Tibial nerve (tissue), 3 donors: Measurements from ENCODE around the gene TMC2.

ENCODE experiments used
- CTCF ChIP-seq, 5 experiments: fragments of 200-600 bp in 3 of 5; fragments of 450-650 bp in 2 of 5; sonication (generic) in 3 of 5; IDR thresholded peaks; one replicate each; pipeline ENCODE4 v1.5.1; 2016 to 2019; ENCODE audit warnings: antibody characterized with exemption in 5 of 5, mild to moderate bottlenecking in 3 of 5, moderate library complexity in 2 of 5
- POLR2A ChIP-seq, 2 donors: fragments of 450-650 bp; IDR thresholded peaks; one replicate each; pipeline ENCODE4 v1.6.1; 2017; ENCODE audit warnings: antibody characterized with exemption in 2 of 2, mild to moderate bottlenecking in 2 of 2, moderate library complexity in 2 of 2

- no peak for TF ChIP-seq CTCF (IDR thresholded peaks at IDR 0.05)
- TF ChIP-seq POLR2A (IDR thresholded peaks at IDR 0.05) = no peak
Measured at GRCh38 chr20:2575682-2576081, 39.3 kb downstream of the TMC2 start.
